GM12864 (cell line): ENCODE measurements around the gene POMT2.

Experiments used
- DNase-seq: peaks from one replicate; pipeline ENCODE4 v3.0.0-alpha.2; 2011; ENCODE audit warnings: low read depth
- H3K4me3 ChIP-seq: 2 replicates; pipeline ENCODE4 v1.5.1; 2011; ENCODE audit warnings: mild to moderate bottlenecking, low read depth, low read length, control low read depth
- CTCF ChIP-seq: IDR thresholded peaks from 2 replicates; pipeline ENCODE4 v1.5.1; 2011; ENCODE audit warnings: low read depth, mild to moderate bottlenecking, moderate library complexity, low read length, control low read depth, inconsistent platforms; ENCODE audit errors: missing control alignments

The POMT2 gene

GRCh38 chr14:77313371-77313770, 7.3 kb downstream of the POMT2 start:
- TF ChIP-seq CTCF, result no peak
- no peak for DNase-seq
- no peak overlapping the region for H3K4me3 ChIP-seq

- no peak for TF ChIP-seq CTCF
- DNase-seq, result no peak
- H3K4me3 ChIP-seq, result no peak overlapping the region
Observed at GRCh38 chr14:77311217-77311616, 9.5 kb downstream of the POMT2 start.

- H3K4me3 ChIP-seq, result no peak overlapping the region
- no peak for DNase-seq
- TF ChIP-seq CTCF, result no peak
Observed at GRCh38 chr14:77310026-77310425, 10.7 kb downstream of the POMT2 start.

- no peak overlapping the region for H3K4me3 ChIP-seq
- no peak for TF ChIP-seq CTCF
- DNase-seq, result no peak
Observed at GRCh38 chr14:77309131-77309530, 11.6 kb downstream of the POMT2 start.

DNA sequence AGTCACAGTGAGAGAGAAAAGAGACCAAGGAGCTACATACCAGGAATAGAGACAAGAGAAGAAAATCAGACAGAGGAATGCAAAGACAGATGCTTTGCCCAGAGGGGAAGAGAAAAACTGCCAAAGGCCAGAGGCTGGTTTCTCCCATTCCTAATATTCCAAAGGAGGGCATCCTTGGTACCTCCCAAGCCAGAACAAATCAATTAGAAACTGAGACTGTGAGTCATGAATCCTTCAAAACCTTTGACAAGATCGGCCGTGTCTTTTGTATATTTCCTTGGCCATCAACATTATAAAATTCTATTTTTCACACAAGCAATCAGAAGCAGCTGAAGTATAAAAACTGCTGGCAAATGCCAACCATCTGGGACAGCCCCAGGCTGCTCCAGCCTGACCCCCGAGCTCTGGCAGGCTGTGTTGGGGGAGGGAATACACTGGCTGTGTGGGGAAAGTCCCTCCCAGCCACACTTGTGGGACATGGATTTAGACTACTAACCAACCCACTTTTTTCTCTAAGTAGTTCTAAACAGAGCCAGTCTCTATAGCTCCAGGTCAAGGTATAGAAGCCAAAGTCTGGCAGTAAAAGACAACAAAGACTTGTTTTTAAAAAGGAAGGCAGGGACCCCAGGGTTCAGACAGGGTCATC, 13.7 kb downstream of the POMT2 start:
- H3K4me3 ChIP-seq, result no peak overlapping the region
- no peak for DNase-seq
- TF ChIP-seq CTCF, result no peak

DNA sequence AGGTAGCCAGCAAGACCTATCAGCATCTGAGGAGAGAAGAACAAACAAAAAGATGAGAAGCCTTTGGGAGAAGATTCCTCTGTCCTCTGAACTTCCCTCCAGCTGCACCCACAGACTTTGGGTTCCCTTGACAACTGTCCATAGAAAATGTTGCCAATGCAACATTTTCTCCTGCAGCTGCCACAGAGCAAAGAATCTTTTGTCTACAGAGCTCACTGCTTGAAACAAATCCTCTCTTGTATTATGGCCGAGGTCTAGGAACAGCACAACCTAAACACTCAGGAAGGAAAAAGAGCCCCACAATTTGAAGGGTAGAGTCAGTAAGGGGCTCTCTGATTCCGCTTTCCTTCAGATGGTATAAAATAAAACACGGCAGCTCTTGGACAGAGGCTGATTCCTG, 14.3 kb downstream of the POMT2 start:
- no peak for DNase-seq
- no peak overlapping the region for H3K4me3 ChIP-seq
- no peak for TF ChIP-seq CTCF

GRCh38 chr14:77305696-77306095, 15.0 kb downstream of the POMT2 start:
- no peak for TF ChIP-seq CTCF
- no peak overlapping the region for H3K4me3 ChIP-seq
- DNase-seq, result no peak
